Stimulated activated CD8-positive, alpha-beta memory T cell treated with anti-CD3 and anti-CD28 coated beads, Interleukin-12 subunit alpha, Interleukin-12 subunit beta, amount 100 ng/mL, for 4 hours (primary cell): Measurements from ENCODE around the gene FIS1.
A peak's percentile ranks its signal among the peaks of the same experiment; 100 is the strongest.
"Not testable (repeated sequence)": the region's sequence is repeated elsewhere in the genome, so short reads cannot be mapped to it uniquely, and the experiment has no call there.

Experiments
- DNase-seq: peaks from one replicate; pipeline ENCODE4 v3.0.0-alpha.2; 2020; ENCODE audit warnings: low read depth

Gene FIS1

GRCh38 chr7:101244375-101245146, at the start of gene FIS1:
FIS1 (minus strand) TSS chr7:101245081; CDS start chr7:101245004, 77 bp downstream.
- DNase-seq = peak; percentile 91

- no peak for DNase-seq
Measured at GRCh38 chr7:101294039-101294831, 49.4 kb upstream of the FIS1 start.

GRCh38 chr7:101293069-101294021, 48.5 kb upstream of the FIS1 start:
- not testable (repeated sequence) for DNase-seq

GRCh38 chr7:101292566-101292965, 47.7 kb upstream of the FIS1 start:
- not testable (repeated sequence) for DNase-seq

- DNase-seq = peak; percentile 15
Measured at GRCh38 chr7:101290186-101291037, 45.5 kb upstream of the FIS1 start.

GRCh38 chr7:101289687-101290086, 44.8 kb upstream of the FIS1 start:
- not testable (repeated sequence) for DNase-seq

- no peak for DNase-seq
Measured at GRCh38 chr7:101288439-101288838, 43.6 kb upstream of the FIS1 start.

- no peak for DNase-seq
Measured at GRCh38 chr7:101287032-101287431, 42.2 kb upstream of the FIS1 start.

GRCh38 chr7:101285880-101286279, 41.0 kb upstream of the FIS1 start:
- DNase-seq = not testable (repeated sequence)

- DNase-seq = no peak
Measured at GRCh38 chr7:101285171-101285570, 40.3 kb upstream of the FIS1 start.

- not testable (repeated sequence) for DNase-seq
Measured at GRCh38 chr7:101280912-101281311, 36.0 kb upstream of the FIS1 start.

GRCh38 chr7:101278461-101279292, 33.8 kb upstream of the FIS1 start:
- DNase-seq = no peak

GRCh38 chr7:101277155-101277554, 32.3 kb upstream of the FIS1 start:
- DNase-seq = no peak

GRCh38 chr7:101273206-101273605, 28.3 kb upstream of the FIS1 start:
- no peak for DNase-seq

- no peak for DNase-seq
Measured at GRCh38 chr7:101271021-101271420, 26.1 kb upstream of the FIS1 start.

- DNase-seq = no peak
Measured at GRCh38 chr7:101269664-101270063, 24.8 kb upstream of the FIS1 start.

GRCh38 chr7:101265622-101266516, 21.0 kb upstream of the FIS1 start:
- DNase-seq = no peak

GRCh38 chr7:101264102-101264706, 19.3 kb upstream of the FIS1 start:
- not testable (repeated sequence) for DNase-seq
